ENCODE measurements around the gene HOOK1.

- TF ChIP-seq CTCF (IDR thresholded peaks at IDR 0.05) (no peak), POLR2A (IDR thresholded peaks at IDR 0.05) (no peak), EP300 (IDR thresholded peaks at IDR 0.05) (no peak)
Measured at GRCh38 chr1:59831529-59831928, 16.8 kb downstream of the HOOK1 start.
